Measurements from ENCODE around the gene NFIB. TPM values are rescaled to one million over a fixed set of nuclear protein-coding genes. Genes with fewer than 3 reads are reported as not detected.

NFIB gene
- total RNA-seq, 4 donors from 2014 or later = 24.0 to 40.9 (median 30.6) TPM

GRCh38 chr9:14356351-14357265 lies 42.7 kb upstream of the NFIB start:
- TF ChIP-seq POLR2A (IDR thresholded peaks at IDR 0.05) = no peak
- no peak for TF ChIP-seq CTCF (IDR thresholded peaks at IDR 0.05 in 4 of 5, conservative IDR thresholded peaks at IDR 0.05 in 1 of 5)
- no peak for DNase-seq
- intact Hi-C loops (cut with DNase I; ENCODE audit: low total_unique reads) (no loop called here), in situ Hi-C loops (cut with MboI; ENCODE audit: low sequenced_read_pairs in 4 of 4) (loop anchor here in 3 of 4 donors (5.0 to 10.0 kb wide), 4 partner anchors 932 to 1002 kb away; no protein-coding TSS in a partner anchor)
- no peaks in the 10 kb centered on the region for H3K36me3 ChIP-seq
- H3K9me3 ChIP-seq = no peaks in the 10 kb centered on the region
- H3K4me1 ChIP-seq = peaks cover 13% of the 10 kb centered on the region in 2 donors
- no peak for ATAC-seq
- H3K4me3 ChIP-seq = no peak overlapping the region
- H3K27ac ChIP-seq = peak overlapping the region in 2 of 4 donors; percentile 22 to 34
- no peaks in the 10 kb centered on the region for H3K27me3 ChIP-seq

DNA sequence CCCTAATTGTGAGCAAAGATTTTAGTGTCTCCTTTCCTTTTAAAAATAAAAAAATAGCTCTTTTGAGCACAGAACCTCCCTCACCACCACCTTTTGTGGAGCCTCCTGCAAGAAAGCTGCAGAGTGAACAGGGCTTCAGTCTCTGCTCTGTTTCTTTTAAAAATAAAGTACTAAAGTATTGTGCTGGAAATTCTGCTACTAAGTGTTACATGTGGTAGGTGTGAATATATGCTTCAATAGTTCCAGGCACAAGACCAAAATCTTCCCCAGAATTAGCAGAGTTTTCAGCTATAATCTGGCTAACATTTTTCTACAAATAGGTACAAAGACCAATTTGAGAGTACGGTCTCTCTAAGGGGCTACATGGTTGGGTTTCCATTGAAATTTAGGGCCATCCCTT lies 40.3 kb upstream of the NFIB start:
- Histone ChIP-seq H3K27me3 (no peaks in the 10 kb centered on the region), H3K9me3 (no peaks in the 10 kb centered on the region), H3K27ac (no peak overlapping the region), H3K36me3 (no peaks in the 10 kb centered on the region), H3K4me1 (peaks cover 19 to 24% of the 10 kb centered on the region in 2 donors), H3K4me3 (no peak overlapping the region)
- ATAC-seq (no peak), DNase-seq (no peak)
- intact Hi-C loops (cut with DNase I; ENCODE audit: low total_unique reads) = loop anchor here (5.0 kb wide), 4 partner anchors 43 to 907 kb away; no protein-coding TSS in a partner anchor
- TF ChIP-seq CTCF (IDR thresholded peaks at IDR 0.05 in 4 of 5, conservative IDR thresholded peaks at IDR 0.05 in 1 of 5) (no peak), POLR2A (IDR thresholded peaks at IDR 0.05) (no peak)
- in situ Hi-C loops (cut with MboI; ENCODE audit: low sequenced_read_pairs in 4 of 4) = loop anchor here (5.0 to 10.0 kb wide), 3 partner anchors 922 to 999 kb away; no protein-coding TSS in a partner anchor

DNA sequence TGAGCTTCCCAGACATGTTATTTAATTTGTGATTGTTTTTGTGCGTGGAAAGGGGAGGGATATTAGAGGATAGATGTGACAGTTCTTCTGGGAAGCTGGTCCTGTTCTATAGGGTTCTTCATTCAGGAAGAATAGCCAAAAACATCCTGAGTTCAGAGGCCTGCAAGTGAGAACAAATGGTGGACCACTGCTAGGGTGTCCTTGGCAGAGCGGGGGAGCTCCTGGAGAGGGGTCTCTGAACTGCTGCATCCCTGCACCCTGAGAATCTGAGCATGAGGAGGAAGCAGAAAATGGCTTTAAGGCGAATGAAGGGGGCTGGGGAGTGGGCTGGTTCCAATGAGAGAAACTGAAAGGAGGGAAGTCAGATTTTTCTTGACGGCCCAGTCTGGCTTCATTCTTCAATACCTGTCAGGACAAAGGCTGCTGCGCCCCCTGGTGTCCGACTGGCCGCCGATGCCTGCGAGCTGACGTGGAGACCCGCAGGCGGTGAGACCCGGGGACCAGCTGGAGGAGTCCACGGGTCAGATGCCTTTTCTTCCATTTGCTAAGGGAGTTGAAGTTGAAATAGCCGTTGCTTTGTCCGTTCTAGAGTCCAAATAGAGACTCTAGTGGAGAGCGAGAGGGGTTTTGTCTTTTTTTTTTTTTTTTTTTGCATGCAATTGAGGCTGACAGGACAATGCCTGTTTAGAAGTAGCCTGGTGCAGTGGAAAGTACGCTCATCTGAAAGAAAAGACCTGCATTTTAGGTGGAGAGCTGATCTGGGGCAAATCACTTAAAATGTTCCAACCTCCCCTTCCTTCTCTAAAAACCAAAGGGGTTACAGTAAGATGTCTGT lies 39.5 kb upstream of the NFIB start:
- H3K4me1 ChIP-seq = peaks cover 19 to 24% of the 10 kb centered on the region in 2 donors
- in situ Hi-C loops (cut with MboI; ENCODE audit: low sequenced_read_pairs in 4 of 4) (loop anchor here (5.0 to 10.0 kb wide), 3 partner anchors 921 to 999 kb away; no protein-coding TSS in a partner anchor), intact Hi-C loops (cut with DNase I; ENCODE audit: low total_unique reads) (loop anchor here (1.0 to 5.0 kb wide), 7 partner anchors 27 to 1001 kb away; no protein-coding TSS in a partner anchor)
- peak; percentile 66 to 69 for ATAC-seq
- no peaks in the 10 kb centered on the region for H3K27me3 ChIP-seq
- TF ChIP-seq CTCF (IDR thresholded peaks at IDR 0.05 in 4 of 5, conservative IDR thresholded peaks at IDR 0.05 in 1 of 5) (peak; percentile 87 to 95 (median 92)), POLR2A (IDR thresholded peaks at IDR 0.05) (no peak)
- no peaks in the 10 kb centered on the region for H3K36me3 ChIP-seq
- H3K4me3 ChIP-seq = peak overlapping the region; percentile 15 to 40 (median 36)
- DNase-seq = peak; percentile 86 to 89
- H3K9me3 ChIP-seq = no peaks in the 10 kb centered on the region
- peak overlapping the region; percentile 84 to 90 (median 87) for H3K27ac ChIP-seq

DNA sequence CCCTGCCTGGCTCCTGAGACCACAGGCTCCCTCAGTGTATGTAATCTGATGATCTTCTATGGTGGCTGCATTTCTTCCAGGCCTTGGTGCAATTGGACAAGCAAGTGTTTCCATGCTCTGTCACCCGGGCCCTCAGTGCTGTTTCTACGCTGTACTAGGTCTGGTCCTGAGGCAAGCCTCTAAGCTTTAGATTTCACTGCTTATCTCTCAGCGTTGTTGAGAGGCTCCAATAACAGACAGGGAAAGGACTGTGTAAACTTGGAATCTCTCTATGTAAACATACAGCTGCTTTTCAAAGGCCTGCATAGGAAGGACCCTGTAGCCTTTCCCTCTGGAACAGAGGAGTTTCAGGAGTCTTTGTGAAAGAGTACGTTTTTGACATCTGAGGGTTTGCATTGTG lies 38.6 kb upstream of the NFIB start:
- peak overlapping the region in 3 of 4 donors; percentile 12 to 26 (median 16) for H3K4me3 ChIP-seq
- H3K27me3 ChIP-seq = no peaks in the 10 kb centered on the region
- no peaks in the 10 kb centered on the region for H3K9me3 ChIP-seq
- in situ Hi-C loops (cut with MboI; ENCODE audit: low sequenced_read_pairs in 4 of 4) = loop anchor here (5.0 to 10.0 kb wide), 3 partner anchors 920 to 998 kb away; no protein-coding TSS in a partner anchor
- H3K4me1 ChIP-seq = peaks cover 19 to 28% of the 10 kb centered on the region in 2 donors
- TF ChIP-seq CTCF (IDR thresholded peaks at IDR 0.05 in 4 of 5, conservative IDR thresholded peaks at IDR 0.05 in 1 of 5) (no peak), POLR2A (IDR thresholded peaks at IDR 0.05) (no peak)
- peak overlapping the region; percentile 84 to 90 (median 87) for H3K27ac ChIP-seq
- intact Hi-C loops (cut with DNase I; ENCODE audit: low total_unique reads) = loop anchor here (2.0 to 5.0 kb wide), 5 partner anchors 26 to 905 kb away; no protein-coding TSS in a partner anchor
- H3K36me3 ChIP-seq = no peaks in the 10 kb centered on the region
- ATAC-seq = no peak
- no peak for DNase-seq
